H54 (cell line): ENCODE data around the gene CD99L2.

Source experiments
- DNase-seq: peaks from one replicate; pipeline ENCODE4 v3.0.0; 2011; ENCODE audit warnings: low spot score, mixed read lengths; ENCODE audit not compliant: insufficient read length
- FAIRE-seq: peaks from 3 replicates; lab custom pipeline; 2011; peaks lifted over from hg19 to GRCh38; lab: Jason Lieb, UNC
- POLR2A ChIP-seq: IDR thresholded peaks from 2 replicates; pipeline ENCODE4 v1.6.1; 2011; ENCODE audit warnings: low read depth, mild to moderate bottlenecking, low read length

CD99L2 gene

DNA sequence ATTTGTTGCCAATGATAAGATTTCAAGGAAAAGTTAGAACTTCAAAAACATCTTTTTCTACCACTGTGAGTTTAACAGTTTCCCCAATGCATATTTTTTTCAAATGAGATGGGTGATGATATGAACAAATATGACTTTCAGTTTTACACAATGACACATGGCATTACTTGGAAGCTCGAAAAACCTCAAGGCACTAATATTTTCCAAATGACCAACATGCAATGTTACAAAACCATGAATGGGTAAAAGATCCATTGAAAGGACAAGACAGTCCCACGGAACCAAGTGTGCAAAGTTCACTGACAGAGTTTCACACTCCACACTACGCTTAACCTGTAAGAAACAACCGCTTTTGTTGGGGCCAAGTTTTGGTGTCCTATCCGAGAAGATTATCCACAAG, 84.5 kb downstream of the CD99L2 start:
- DNase-seq (no peak), FAIRE-seq (no peak)
- no peak for TF ChIP-seq POLR2A

DNA sequence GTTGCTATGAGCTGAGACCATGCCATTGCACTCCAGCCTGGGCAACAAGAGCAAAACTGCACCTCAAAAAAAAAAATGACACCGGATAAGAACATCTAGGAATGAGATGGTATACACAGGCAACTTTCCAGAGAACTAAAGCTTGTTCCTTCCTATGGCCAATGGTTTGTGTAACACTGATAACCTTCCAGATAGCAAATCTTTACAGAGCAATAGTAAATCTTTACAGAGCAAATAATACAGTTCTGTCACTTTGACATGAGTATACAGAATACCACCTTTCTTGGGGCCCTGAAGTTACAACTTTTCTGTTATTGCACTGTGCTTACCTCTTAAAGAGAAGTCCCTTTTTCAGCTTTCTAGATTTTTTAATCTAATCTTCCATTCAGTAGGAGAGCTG, 91.6 kb downstream of the CD99L2 start:
- FAIRE-seq (no peak), DNase-seq (no peak)
- TF ChIP-seq POLR2A, result no peak

DNA sequence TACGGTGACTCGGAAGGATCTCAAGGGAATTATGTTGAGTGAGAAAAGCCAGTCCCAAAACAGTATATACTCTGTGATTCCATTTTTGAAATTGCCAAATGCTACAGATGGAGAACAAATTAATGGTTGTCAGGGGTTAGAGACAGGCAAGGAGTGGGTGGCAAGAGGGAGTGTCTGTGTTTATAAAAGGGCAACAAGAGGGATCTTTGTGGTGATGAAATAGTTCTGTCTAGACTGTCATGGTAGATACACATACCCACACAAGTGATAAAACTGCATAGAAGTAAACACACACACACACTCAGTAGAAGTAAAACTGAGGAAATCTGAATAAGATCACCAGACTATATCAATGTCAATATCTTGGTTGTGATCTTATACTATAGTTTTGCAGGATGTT, 92.7 kb downstream of the CD99L2 start:
- DNase-seq (no peak), FAIRE-seq (no peak)
- no peak for TF ChIP-seq POLR2A

DNA sequence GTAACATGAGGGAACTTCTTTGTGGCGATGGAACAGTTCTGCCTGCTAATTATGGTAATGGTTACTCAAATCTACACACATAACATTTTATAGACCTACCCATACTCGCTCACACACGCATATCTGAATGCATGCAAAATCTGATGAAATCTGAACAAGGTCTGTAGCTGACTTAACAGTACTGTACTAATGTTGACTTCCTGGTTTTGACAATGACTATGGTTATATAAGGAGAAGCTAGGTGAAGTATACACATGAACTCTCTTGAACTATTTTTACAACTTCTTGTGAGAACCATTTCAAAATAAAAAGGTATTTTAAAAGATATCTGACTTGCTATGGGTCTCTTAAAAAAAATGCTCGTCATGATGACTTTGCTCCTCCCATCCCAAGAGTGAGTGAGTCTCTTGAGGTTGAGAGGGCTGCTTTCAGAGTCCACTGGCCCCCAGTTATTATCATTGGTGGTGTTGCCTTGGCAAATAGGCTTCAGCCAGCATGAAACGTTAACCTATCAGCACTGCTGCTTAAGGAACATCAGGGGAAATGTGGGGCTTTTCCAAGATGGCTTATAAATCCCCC, 105.4 kb downstream of the CD99L2 start:
- FAIRE-seq (no peak), DNase-seq (no peak)
- no peak for TF ChIP-seq POLR2A

DNA sequence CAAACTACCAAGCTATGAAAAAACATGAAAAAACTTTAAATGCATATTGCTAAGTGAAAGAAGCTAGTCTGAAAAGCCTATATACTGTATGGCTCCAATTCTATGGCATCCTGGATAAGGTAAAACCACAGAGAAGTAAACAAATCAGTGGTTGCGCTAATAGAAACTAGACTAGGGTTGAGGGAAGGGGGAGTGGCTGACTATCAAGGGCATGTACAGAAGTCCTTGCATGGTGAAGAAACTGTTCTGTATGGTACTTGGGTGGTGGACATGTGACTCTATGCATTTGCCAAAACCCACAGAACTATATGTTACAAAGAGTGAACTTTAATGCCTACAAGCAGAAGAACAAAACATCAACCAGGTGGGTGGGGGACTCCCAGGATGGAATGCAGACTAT, 108.4 kb downstream of the CD99L2 start:
- TF ChIP-seq POLR2A, result no peak
- DNase-seq (no peak), FAIRE-seq (no peak)

DNA sequence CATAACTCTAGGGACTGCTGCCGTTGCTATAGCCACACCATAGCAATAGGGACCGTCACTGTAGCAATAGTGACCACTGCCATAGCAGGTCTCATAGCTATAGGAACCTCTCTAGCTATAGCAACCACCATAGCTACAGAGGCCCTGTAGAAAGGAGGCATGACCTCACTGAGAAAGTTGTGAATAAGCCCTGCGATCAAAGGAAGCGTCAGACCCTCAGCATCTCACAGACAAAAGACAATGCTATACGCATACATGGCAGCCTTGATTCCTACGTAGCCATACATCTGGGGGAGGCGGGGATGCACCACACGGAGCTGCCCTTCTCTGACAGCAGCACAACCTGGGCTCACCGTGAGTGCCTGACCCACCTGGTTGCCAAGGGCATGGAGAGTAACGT, 116.8 kb downstream of the CD99L2 start:
- no peak for TF ChIP-seq POLR2A
- FAIRE-seq (no peak), DNase-seq (no peak)

DNA sequence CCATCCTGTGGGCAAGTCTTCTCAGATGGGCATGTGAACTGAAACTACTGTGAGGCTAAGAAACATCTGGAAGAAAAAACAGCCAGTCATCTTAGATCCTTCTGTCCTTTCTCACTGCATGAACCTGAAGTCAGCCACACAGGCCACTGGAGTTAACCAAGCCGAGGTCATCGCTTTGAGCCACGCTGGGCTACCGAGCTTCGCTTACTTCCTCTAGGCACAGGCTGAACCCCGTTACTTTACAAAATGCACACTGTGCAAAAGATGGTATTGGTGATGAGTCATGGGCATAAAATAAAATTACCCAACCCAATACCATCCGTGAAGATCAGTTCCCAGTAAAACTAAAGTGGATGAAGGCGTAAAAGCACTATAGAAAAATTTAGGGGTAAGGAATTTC, 119.1 kb downstream of the CD99L2 start:
- no peak for FAIRE-seq
- DNase-seq, result no peak
- TF ChIP-seq POLR2A, result no peak

DNA sequence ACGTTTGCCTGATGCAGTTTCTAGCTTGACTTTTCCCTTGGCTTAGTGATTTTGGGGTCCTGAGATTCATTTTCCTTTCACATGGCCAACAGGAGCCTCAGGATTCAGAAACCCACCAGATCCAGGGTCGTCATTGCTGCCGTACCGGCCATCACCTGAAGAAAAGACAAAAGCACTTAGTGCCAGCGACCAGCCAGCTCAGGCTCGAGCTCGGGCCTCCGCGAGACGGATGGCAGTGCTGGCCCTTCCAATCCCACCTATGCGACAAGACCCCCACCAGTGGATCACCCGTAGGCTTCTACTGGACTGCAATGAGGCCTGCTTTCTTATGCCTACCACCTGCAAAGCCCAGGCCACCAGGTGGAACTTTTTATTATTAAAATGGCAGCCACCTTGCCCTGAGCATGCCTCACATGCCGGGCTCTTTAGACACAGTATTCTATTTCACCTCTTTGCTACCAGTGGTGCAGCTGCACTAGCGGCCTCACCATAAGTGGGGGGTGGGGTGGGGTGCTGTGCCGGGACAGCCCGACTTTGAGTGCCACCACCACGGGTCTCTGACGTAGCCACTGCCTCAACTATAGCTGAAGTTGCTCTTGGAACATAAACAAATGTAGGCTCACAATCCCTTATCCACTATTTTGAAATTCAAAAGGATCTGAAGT, 121.0 kb downstream of the CD99L2 start:
- TF ChIP-seq POLR2A, result no peak
- FAIRE-seq (no peak), DNase-seq (no peak)

DNA sequence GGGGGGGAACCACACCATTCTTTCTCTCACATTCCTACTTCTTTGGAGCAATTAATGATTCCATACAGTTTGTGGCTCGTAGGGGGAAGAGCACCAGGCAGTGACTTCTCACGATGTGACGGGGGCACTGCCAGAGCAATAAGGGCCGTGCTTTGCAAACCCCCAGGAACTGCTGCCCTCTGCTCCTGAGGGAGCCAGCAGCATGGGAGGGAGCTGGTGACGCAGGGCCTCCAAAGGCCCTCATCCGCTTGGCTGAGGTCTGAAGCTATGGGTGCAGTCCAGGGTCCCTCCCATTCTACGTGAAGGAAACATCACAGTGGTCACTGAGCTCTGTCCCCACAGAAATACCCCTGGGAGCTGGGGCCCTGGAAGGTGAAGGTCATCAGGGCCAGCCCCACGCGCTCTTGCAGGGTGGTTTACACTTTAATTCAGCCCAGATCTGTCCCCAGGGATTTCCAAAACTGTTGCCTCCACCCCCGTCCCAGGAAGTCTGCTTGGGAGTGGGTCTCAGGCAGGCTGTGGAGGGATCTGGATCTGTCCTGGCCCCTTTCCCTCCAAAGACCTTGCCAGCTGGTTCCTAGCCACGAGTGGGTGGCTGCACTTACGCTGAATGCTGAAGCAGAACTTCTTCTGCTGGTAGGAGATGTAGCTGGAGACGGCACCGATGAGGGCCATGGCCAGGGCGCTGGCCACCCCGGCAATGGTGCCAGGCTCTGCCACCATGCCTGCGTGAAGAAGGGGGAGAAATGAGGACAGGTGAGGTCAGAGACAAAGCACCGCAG, 122.7 kb downstream of the CD99L2 start:
- no peak for TF ChIP-seq POLR2A
- DNase-seq, result no peak
- FAIRE-seq, result no peak

DNA sequence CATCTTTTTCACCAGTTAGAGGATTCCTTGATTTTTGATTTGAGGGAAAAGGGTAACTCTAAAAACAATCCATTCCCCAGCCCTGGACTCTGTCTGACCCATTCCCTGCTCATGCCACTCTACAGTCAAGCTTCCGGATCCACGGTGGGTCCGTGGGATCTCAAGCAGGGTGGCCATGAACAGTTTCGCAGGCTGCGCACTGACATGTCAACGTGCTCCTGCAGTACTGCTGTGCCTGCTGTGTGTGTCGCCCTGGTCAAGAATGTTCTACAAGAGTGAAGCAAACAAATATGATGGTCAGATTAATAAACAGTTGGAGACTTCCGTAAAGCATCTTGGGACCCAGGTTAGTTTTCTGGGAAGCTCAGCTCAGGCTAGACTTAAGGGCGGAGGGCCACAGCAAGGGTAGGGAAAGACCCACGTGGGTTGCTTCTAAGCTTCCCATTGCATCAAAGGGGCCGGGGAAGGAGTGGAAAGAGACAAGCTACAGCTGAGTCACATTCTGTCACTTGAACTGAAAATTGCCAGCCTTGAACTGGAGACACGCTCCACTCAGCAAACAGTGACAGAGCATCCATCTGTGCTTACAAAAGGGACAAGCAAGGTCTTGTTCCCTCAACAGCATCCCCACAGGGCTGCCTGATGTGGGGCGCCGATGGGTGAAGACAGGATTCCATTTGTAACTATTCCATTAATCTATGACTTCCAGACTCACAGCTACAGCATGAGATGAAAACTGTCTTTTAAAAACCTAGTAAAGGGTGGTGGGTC, 123.5 kb downstream of the CD99L2 start:
- TF ChIP-seq POLR2A, result no peak
- FAIRE-seq (no peak), DNase-seq (no peak)

DNA sequence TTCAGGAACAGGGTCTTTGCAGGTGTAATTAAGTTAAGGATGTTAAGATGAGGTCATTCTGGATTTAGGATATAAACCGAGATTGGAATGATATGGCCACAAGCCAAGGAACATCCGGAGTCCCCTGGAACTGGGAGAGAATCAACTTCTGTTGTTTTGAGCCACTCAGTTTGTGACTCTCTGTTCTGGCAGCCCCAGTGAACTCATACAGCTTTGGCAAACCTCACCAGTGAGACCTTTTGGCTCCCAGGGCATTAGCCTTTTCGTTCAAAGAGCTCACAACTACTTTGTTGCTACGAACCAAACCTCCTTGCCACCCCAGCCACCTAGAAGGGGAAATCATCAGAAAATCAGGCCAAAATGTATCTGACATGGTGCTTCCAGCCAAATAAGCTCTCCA, 124.8 kb downstream of the CD99L2 start:
- no peak for TF ChIP-seq POLR2A
- FAIRE-seq, result no peak
- DNase-seq, result no peak

DNA sequence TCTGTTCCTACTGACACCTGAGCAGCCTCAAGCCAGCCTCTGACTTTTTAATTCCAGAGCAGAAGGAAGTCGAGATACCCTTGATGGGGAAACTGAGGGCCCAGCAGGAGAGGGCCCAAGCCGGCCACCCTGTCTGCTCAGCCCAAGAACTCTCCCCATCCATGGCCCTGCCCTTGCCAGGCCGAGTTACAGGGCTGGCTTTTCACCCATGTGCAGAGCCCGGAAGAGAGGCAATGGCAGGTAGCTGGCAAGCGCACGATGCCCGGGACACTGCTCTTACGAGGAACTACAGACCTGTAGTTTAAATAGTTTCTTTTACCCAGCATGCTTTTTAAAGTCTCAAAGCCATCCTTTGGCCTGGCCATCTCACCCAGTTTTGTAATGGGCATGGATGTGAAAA, 125.4 kb downstream of the CD99L2 start:
- DNase-seq, result no peak
- no peak for FAIRE-seq
- no peak for TF ChIP-seq POLR2A

DNA sequence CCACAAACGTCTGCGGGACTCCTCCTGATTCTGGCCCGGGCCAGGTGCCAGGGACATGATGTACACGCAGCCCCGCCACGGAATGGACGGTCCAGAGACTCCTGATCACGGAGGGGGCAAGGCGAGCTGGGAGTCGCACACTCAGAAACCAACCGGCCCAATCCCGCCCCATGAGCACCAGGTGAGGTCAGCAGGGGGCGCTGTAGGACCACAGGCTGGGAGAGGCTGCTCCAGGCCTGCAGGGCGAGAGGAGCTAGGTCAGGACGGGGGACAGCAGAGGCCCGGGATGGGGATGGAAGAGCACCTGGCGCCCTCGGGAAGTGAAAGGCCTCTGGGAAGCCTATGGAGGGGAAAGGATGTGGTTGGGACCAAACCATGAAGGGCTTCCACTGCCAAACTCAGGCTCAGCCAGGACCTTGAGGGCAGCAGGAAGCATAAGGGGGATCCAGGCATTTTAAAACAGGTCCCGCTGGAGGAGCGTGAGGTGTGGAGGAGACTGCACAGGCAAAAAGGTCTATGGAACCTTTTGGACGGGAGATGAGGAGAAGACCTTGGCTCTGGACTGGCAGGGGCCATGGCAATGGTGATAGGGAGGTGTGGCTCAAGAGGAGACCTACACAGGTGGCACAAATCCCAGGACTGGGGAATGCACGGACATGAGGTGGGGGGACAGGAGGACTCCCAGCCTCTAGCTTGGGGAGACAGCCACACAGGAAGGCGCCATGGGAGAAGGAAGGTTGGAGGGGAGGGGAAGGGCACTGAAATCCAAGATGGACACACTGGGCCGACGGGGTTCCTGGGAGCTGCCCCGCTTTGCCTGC, 126.1 kb downstream of the CD99L2 start:
- no peak for FAIRE-seq
- no peak for TF ChIP-seq POLR2A
- peak; percentile 81 for DNase-seq
